G401 (cell line): ENCODE data around the gene RXYLT1. TPM values are rescaled to one million over a fixed set of nuclear protein-coding genes. Genes with fewer than 3 reads are reported as not detected.
"Not testable (repeated sequence)": the region's sequence is repeated elsewhere in the genome, so short reads cannot be mapped to it uniquely, and the experiment has no call there.

Experiments used
- DNase-seq: peaks from one replicate; pipeline ENCODE4 v3.0.0-alpha.2; 2015; ENCODE audit warnings: low spot score
- in situ Hi-C: cut with HindIII; loops from 2 replicates; pipeline ENCODE4 v1.10.0; 2016; ENCODE audit warnings: low sequenced_read_pairs, mixed read lengths
- total RNA-seq: library from RNA; depleted of rRNA; stranded (reverse); fragments of >200 nt; shearing (Covaris generic); gene quantifications from 2 replicates; pipeline ENCODE4 v1.2.3, GENCODE V29; 2014

RXYLT1 gene
- total RNA-seq, 1 experiment from 2014 or later = 14.6 TPM

- no peak for DNase-seq
- in situ Hi-C loops = no loop called here
Measured at GRCh38 chr12:63836046-63836445, 56.3 kb downstream of the RXYLT1 start.

GRCh38 chr12:63836936-63837335, 57.2 kb downstream of the RXYLT1 start:
- in situ Hi-C loops = no loop called here
- DNase-seq = no peak

- no peak for DNase-seq
- in situ Hi-C loops = no loop called here
Measured at GRCh38 chr12:63838411-63838810, 58.7 kb downstream of the RXYLT1 start.

- no peak for DNase-seq
- in situ Hi-C loops = no loop called here
Measured at GRCh38 chr12:63841011-63841410, 61.3 kb downstream of the RXYLT1 start.

- in situ Hi-C loops = no loop called here
Measured at GRCh38 chr12:63841571-63841970, 61.9 kb downstream of the RXYLT1 start.

GRCh38 chr12:63842750-63843149, 63.0 kb downstream of the RXYLT1 start:
- DNase-seq, in situ Hi-C loops: not testable (repeated sequence)

More at GRCh38 chr12:63841571-63841970, 61.9 kb downstream of the RXYLT1 start:
- DNase-seq = no peak

- DNase-seq = no peak
- in situ Hi-C loops = no loop called here
Measured at GRCh38 chr12:63843254-63843720, 63.6 kb downstream of the RXYLT1 start.

- DNase-seq = peak; percentile 85
- in situ Hi-C loops = no loop called here
Measured at GRCh38 chr12:63843721-63844390, 64.1 kb downstream of the RXYLT1 start.

GRCh38 chr12:63844391-63845341, 65.0 kb downstream of the RXYLT1 start, which contains the start of gene SRGAP1:
Gene SRGAP1, plus strand, starts transcription at chr12:63844700. Its CDS starts 117 bp downstream, at chr12:63844817.
- peak; percentile 60 for DNase-seq
- in situ Hi-C loops = no loop called here

- in situ Hi-C loops = no loop called here
- peak; percentile 38 for DNase-seq
Measured at GRCh38 chr12:63845726-63846125, 66.0 kb downstream of the RXYLT1 start.

GRCh38 chr12:63846238-63846967, 66.7 kb downstream of the RXYLT1 start:
- peak; percentile 11 for DNase-seq
- in situ Hi-C loops = no loop called here

GRCh38 chr12:63848450-63848849, 68.7 kb downstream of the RXYLT1 start:
- in situ Hi-C loops = no loop called here
- DNase-seq = no peak

GRCh38 chr12:63849106-63849620, 69.5 kb downstream of the RXYLT1 start:
- in situ Hi-C loops = no loop called here
- DNase-seq = no peak

GRCh38 chr12:63849641-63850040, 69.9 kb downstream of the RXYLT1 start:
- no peak for DNase-seq
- in situ Hi-C loops = no loop called here

GRCh38 chr12:63853978-63854377, 74.3 kb downstream of the RXYLT1 start:
- in situ Hi-C loops = no loop called here
- no peak for DNase-seq

GRCh38 chr12:63855299-63855698, 75.6 kb downstream of the RXYLT1 start:
- in situ Hi-C loops = no loop called here
- DNase-seq = no peak

- in situ Hi-C loops = no loop called here
- no peak for DNase-seq
Measured at GRCh38 chr12:63857771-63858670, 78.3 kb downstream of the RXYLT1 start.
